ENCODE data around the gene M1AP.

Gene M1AP

GRCh38 chr2:74507926-74508520, 140.1 kb downstream of the M1AP start:
- TF ChIP-seq REST (IDR thresholded peaks at IDR 0.05; ENCODE audit: insufficient read depth in 1 of 2, low read depth in 2 of 2, low read length in 2 of 2) (no peak), TAF1 (IDR thresholded peaks at IDR 0.05; ENCODE audit: borderline replicate concordance, insufficient read depth, low read length) (no peak), SIN3A (IDR thresholded peaks at IDR 0.05; ENCODE audit: borderline replicate concordance, insufficient read depth, low read length) (no peak), POLR2AphosphoS5 (IDR thresholded peaks at IDR 0.05; ENCODE audit: low read depth, low read length) (no peak), FOXP2 (optimal IDR thresholded peaks at IDR 0.05; ENCODE audit: borderline replicate concordance, extremely low read depth, extremely low read length, insufficient read depth) (no peak)
